GM15510 (cell line): ENCODE data around the gene TPD52L2.

Source experiments
- POLR2A ChIP-seq: IDR thresholded peaks from 3 replicates; pipeline ENCODE4 v1.6.1; 2011; ENCODE audit warnings: borderline replicate concordance; ENCODE audit not compliant: insufficient read length; ENCODE audit errors: extremely low read depth

The TPD52L2 gene

DNA sequence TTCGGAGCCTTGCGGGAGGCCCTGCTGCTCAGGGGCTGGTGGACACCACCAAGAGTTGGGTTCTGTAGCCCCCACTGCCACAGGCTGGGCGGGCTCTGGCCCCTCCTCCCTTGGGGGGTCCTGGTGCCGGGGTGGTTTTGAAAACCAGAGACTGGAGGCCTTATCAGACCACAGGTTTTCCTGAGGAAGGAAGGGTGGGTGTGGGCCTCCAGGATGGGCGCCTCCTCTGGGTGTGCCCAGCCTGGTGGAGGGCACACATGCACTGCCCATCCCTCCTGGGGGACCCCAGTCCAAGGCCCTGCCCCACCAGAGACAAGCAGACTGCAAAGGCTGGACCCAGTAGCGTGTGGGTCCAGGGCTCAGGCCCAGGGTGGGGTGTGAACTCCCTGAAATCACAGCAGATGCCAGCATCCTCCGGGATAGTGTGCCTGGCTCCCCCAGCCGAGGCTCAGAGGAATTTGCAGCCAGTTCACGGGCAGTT, 20.5 kb upstream of the TPD52L2 start:
- no peak for TF ChIP-seq POLR2A

DNA sequence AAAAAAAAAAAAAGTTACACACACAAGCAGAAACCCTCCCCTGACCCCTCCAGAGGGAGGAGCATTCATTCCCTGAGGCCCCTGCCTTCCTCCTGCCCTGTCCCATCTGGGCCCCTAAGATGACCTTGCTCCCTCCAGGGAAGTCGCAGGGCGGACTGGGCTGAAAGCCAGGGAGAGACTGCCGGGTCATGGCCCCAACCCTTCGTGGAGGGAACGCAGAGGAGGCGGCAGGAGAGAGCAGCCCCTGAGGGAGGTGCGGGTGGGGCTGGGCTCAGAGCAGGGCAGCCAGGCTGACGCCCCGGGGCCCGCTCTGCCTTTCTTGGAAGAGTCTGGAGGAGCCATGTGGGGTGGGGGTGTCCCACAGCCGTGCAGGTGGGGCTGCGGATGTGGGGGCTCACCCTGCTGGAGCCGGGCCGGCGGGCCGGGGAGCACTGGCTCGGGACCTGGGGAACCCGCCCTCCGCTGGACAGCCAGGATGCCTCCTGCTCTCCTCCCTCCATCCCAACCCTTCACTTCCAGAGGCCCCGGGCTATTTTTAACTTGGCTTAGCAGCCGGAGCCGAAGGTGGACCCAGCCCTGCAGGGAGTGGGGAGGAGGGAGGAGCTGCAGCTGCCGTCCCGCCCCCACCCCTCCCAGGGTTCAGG, 18.8 kb upstream of the TPD52L2 start:
- TF ChIP-seq POLR2A: no peak

DNA sequence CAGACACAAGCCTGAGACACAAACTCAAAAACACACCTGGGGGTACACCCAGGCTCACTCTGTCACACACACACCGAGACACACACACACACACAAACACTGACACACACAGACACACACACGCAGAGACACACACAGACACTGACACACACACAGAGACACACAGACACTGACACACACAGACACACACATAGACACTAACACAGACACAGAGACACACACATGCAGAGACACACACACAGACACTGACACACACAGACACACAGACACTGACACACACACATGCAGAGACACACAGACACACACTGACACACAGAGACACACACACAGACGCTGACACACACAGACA, 18.2 kb upstream of the TPD52L2 start:
- TF ChIP-seq POLR2A: no peak

DNA sequence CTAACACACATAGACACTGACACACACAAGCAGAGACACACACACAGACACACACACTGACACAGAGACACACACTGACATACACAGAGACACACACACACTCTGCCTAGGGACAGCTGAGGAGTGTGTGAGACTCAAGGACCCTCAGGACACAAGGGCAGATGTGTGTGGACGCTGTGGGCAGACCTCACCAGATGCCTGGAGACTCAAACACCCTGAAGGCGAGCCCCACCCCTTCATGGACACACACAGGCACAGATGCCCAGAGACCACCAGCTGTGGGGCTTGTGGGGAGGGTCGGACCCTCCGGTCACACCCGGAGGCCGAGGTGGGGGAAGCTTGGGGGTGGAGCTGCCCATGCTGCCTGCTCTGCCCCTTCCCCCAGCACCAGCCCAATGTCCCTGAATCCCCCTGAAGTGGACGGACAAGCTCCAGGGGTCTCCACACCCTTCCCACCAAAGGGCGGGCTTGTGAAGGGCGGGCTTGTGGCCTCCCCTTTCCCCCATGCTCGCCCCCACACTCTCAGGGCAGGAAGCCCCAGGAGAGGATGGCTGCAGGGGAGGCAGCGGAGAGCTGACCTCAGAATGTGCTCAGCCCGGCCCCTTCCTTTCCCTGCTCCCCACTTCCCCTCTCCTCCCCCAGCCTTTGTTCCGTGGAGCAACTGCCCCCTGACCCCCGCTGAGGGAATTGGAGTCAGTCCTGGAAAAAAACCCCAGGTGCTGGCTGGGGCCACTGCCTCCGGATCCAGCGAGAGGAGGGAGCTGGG, 17.6 kb upstream of the TPD52L2 start:
- TF ChIP-seq POLR2A: no peak

DNA sequence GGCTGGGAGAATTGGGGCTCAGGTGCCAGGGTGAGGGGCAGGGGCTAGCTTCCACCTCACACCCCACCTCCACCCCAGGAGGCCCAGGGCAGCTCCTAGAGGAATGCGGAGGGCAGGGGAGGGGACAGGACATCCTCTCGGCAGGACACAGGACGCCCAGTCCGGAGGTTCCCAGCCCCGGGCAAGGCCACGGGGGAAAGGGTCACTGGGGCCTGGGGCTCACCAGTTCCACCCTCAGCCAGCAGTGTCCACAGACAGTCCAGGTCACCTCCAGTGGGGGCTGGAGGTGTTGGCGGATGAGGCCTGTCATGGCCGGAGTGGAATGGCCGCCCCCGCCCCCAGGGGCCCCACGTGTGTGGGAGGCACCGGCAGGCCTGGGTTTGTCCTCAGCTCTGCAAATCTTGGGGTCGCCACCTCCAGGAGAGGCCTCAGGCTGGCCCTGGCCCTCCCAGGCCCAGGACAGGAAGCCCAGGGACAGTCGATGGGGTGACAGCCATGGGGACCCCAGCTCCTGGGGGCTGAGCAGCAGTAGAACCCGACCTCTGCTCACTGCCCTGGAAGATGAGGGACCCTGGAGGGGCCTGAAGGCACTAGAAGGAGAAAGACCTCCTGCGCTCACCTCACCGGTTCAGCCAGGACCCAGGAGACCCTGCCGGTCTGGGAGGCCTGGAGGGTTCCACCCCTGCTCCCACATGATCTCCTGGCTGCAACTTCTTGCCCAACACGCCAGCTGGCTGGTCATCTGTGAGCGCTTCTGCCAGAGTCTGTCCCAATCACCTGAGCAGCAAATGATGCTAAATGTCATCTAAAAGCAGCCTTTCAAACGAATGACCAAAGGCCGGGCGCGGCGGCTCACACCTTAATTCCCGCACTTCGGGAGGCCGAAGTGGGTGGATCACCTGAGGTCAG, 16.8 kb upstream of the TPD52L2 start:
- no peak for TF ChIP-seq POLR2A

DNA sequence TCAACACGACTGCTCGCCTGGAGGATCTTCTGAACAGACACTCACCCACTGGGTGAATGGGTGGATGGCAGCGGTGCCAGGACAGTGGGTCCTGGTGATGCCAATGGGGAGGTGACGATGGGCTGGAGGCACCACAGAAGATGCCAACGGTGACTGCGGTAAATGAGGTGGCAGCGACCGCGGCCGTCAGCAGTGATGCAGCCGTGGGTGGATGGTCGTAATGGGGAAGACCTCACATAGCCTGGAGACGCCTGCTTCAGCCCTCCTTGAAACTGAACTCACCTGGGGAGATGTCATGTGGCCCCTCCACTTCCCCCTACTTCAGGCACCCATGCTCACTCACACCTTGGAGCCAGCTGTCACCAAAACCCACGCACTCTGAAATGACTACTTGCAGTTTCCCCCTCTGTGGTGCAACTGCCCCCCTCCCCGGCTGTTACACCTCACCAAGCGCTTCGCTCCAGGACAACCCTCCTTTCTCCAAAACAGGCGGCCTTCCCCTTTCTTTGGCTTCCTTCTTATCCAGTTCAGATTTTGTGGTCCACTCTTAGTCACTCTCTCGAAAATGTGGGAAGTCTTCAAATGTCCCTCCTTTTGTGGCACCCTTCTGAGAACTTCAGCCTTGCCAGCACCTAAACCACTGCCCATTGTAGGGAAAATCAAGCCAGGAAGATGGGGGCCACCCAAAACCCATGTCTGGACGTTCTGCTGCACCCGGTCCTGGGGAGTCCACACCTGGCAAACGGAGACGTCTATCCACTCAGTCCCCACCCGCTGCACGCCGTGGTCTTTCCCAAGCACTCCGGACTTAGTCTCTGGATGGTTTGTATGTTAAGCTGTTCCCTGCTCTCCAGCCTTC, 14.2 kb upstream of the TPD52L2 start:
- no peak for TF ChIP-seq POLR2A

DNA sequence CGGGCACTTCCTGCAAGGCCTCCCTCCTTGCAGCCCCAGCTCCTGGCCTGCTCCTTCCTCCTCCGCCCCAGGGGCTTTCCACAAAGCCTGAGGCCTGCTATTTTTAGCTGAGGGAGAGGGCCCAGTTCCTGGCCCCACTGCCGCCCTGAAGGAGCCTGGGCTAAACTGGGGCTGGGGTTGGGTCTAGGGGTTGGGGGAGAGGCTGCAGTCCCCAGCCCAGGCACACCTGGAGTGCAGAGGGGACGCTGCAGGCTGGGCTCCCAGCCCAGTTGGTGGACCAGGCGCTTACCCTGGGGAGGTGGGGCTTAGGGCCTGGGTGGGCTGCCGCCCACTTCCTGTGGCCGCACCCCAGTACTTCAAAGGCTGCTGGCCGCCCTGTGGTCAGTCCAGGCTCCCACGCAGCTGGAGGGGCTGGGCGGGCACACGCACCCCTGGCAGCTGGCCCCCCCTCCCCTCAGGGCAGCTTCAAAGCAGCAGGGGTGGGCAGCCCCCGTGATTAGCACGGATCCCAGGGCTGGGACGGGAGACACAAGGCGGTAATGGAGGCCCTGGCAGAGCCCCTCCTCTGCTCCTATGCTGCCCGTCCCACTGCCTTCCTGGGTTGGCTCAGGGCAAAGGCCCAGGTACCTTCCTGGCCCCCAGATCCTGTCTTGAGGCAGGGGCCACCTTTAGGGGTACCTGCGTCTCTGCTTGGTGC, 10.9 kb upstream of the TPD52L2 start:
- TF ChIP-seq POLR2A: no peak

DNA sequence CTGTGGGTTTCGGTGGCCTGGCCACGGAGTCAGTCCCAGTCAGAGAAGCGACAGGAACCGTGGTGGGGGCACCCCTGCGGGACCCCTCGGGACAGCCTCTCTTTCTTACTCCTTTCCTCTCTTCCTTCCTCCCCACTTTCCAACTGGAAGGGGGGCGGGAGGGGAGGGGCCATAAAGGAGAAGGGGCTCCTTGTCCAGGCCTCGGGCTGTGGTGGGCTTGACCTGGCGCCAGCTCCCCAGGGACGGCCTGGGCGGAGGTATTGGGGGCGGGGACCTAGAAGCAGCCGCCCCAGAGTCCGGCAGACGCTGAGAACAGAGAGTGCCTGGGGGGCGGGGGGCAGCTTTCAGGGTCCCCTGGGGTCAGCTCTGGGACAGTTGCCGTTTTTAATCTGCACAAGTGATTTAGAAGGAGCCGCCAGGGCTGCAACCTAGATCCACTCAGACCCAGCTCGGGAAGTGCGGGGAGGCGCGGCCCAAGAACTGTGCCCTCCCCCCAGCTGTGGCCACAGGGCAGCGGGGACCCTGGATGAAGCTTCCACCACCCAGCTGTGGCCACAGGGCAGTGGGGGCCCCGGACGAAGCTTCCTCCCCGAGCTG, 10.2 kb upstream of the TPD52L2 start:
- TF ChIP-seq POLR2A: no peak

DNA sequence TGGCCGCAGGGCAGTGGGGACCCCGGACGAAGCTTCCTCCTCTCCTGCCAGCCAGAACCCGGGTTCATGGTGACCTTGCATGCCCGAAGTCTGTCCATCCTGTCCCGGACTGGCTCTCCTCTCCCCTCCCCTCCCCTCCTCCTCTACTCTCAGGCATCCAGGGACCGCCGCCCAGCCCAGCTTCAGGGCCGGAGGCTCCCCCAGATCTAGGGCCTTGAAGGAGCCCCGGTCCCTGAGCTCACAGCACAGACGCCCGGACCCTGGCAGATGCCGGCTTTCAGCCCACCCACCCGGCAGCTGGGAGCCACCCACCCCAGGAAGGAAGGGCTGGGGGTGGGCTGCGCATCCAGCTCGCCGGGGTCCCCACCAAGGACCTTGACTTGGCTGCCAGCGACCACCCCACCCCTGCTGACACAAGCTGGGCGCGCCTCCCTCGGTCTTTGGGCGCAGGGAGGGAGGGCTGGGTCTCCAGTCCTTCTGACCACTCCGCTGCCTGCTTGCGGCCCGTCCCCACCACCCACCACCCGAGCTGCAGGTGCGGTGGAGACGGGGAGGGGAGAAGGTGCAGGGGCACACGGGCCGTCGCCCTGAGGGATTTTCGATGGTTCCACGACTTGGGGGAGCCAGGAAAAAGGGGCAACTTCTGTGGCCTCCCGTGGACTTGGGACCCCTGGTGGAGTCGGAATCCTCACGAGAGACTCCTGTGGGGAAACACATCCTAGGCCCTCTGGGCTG, 9.5 kb upstream of the TPD52L2 start:
- no peak for TF ChIP-seq POLR2A

DNA sequence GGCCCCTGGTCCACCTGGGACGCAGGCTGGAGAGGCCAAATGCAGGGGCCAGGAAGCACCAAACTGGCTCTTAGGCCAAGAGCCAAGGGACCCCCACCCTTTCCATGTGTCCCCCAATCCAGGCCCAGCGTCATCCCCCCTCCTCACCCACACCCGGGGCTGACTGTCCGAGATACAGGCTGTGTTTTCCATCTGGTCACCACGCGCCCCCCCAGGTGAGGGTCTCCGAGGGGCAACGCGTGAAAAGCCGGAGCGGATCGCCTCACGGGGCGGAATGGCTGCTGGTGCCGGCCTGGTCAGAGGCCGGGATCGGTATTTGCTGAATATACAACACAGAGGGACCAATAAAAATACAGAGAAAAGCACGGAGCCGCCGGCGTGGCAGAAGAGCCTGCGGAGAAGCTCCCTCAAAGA, 9.0 kb upstream of the TPD52L2 start:
- no peak for TF ChIP-seq POLR2A

DNA sequence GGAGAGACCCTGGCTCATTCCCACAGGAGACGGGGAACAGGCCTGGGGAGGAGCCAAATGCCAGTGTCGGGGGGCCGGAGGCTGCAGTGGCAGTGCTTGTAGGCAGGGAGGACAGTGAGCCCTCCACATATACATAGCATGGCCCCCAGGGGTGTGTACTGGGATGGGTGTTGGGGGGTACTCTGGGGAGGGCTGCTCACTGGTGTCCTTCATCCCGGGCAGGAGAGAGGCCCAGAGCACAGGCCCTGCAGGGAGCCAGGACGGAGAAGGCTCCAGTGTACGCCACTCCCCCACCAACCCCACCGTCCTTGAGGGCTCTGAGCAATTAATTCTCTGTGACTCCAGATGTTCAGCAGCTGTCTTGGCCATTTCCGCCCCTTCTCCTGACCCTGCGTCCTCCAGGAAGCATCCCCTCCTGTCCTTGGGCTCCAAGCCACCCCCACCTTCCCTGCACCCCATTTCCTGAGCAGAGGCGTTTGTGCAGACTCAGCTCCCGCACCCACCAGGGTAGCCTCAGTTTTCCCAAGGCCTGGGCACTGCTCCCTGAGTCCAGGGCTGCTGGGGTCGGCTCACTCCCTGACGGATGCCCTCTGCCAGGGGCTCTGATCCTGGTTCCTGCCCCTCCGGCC, 7.2 kb upstream of the TPD52L2 start:
- TF ChIP-seq POLR2A: no peak
